ENCODE measurements around the gene HMMR. TPM values are rescaled to one million over a fixed set of nuclear protein-coding genes. Genes with fewer than 3 reads are reported as not detected.
A peak's percentile ranks its signal among the peaks of the same experiment; 100 is the strongest.

Gene HMMR
- total and polyA plus RNA-seq, 9 of the 15 experiments (the other 6 are each of a cell fraction or from before 2014, with no cell fraction given) = 74.9 to 133 (median 90.8) TPM

DNA sequence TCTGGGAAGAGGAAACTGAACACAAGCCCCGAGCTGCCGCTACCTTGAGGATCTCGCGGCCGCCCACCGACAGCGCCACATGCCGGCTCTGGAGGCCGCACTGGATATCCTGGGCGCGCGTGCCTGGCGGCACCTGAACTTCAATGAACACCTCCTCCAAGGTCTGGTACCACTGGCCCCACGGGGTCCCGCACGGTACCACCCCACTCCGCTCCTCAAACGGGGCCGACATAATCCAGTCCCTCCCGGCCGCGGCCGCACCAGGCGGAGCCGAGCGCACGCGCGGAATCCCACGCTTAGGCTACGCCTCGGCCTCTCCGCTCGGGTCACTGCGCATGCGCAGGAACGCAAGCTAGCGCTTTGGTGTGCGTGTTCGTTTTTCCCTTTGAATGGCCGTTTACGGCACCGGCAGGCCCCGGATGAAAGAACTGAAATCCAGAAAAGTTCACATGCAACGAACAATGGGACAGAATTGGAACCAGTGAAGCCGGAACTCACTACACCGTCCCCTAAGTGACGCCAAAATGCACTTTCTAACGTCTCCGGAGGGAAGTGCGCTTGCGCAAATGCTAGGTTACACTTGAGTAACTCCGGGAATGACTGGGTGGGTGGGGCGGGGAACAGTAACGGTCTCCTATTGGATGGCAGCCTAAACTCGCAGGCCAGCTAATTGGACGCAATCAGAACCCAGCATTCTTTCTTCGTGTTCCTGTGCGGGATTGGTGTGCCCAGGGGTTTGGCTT, 442 bp upstream of the HMMR start, which contains the start of gene NUDCD2 (continued):
- TF ChIP-seq PCBP2 (IDR thresholded peaks at IDR 0.05; ENCODE audit: low read depth, low read length, poor library complexity, severe bottlenecking) (no peak), BDP1 (IDR thresholded peaks at IDR 0.05; ENCODE audit: insufficient read depth, insufficient read length) (no peak), ZNF121 (CRISPR knock-in tag; conservative IDR thresholded peaks at IDR 0.05) (no peak), LEF1 (IDR thresholded peaks at IDR 0.05) (peak; percentile 46; the same call in 1 of the 2 replicates), ZNF274 (IDR thresholded peaks at IDR 0.05; ENCODE audit: borderline replicate concordance, low read depth, low read length) (no peak), SMAD3 (CRISPR knock-in tag; conservative IDR thresholded peaks at IDR 0.05) (no peak), ZNF764 (CRISPR knock-in tag; IDR thresholded peaks at IDR 0.05; ENCODE audit: low read depth) (no peak), TARDBP (IDR thresholded peaks at IDR 0.05) (0 out of 2 replicates have a peak, but pooled peaks have one; percentile 78), E2F6 (IDR thresholded peaks at IDR 0.05; ENCODE audit: borderline replicate concordance in 1 of 2, extremely low read depth in 1 of 2, insufficient read depth in 1 of 2, insufficient read length in 1 of 2, low read depth in 1 of 2, low read length in 1 of 2, poor library complexity in 1 of 2, severe bottlenecking in 1 of 2) (peak; percentile 63 to 71), ZBTB1 (CRISPR knock-in tag; IDR thresholded peaks at IDR 0.05; ENCODE audit: borderline replicate concordance, low read depth) (no peak), CBX1 (IDR thresholded peaks at IDR 0.05; ENCODE audit: low read depth) (peak; percentile 60), MEF2D (tag; conservative IDR thresholded peaks at IDR 0.05; ENCODE audit: low read depth) (no peak), FOXM1 (IDR thresholded peaks at IDR 0.05; ENCODE audit: low read depth) (no peak), FOXM1 (CRISPR knock-in tag; IDR thresholded peaks at IDR 0.05; ENCODE audit: low read depth) (no peak; the same call in 1 of the 2 replicates), ZNF165 (CRISPR knock-in tag; IDR thresholded peaks at IDR 0.05; ENCODE audit: borderline replicate concordance) (no peak), STAG1 (CRISPR knock-in tag; IDR thresholded peaks at IDR 0.05; ENCODE audit: borderline replicate concordance) (no peak; the same call in 1 of the 2 replicates)
- TF ChIP-seq, protein P1, sequence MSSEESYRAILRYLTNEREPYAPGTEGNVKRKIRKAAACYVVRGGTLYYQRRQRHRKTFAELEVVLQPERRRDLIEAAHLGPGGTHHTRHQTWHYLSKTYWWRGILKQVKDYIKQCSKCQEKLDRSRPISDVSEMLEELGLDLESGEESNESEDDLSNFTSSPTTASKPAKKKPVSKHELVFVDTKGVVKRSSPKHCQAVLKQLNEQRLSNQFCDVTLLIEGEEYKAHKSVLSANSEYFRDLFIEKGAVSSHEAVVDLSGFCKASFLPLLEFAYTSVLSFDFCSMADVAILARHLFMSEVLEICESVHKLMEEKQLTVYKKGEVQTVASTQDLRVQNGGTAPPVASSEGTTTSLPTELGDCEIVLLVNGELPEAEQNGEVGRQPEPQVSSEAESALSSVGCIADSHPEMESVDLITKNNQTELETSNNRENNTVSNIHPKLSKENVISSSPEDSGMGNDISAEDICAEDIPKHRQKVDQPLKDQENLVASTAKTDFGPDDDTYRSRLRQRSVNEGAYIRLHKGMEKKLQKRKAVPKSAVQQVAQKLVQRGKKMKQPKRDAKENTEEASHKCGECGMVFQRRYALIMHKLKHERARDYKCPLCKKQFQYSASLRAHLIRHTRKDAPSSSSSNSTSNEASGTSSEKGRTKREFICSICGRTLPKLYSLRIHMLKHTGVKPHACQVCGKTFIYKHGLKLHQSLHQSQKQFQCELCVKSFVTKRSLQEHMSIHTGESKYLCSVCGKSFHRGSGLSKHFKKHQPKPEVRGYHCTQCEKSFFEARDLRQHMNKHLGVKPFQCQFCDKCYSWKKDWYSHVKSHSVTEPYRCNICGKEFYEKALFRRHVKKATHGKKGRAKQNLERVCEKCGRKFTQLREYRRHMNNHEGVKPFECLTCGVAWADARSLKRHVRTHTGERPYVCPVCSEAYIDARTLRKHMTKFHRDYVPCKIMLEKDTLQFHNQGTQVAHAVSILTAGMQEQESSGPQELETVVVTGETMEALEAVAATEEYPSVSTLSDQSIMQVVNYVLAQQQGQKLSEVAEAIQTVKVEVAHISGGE (CRISPR knock-in tag; IDR thresholded peaks at IDR 0.05) = no peak
- TF ChIP-seq, protein P2, sequence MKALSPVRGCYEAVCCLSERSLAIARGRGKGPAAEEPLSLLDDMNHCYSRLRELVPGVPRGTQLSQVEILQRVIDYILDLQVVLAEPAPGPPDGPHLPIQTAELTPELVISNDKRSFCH (CRISPR knock-in tag; IDR thresholded peaks at IDR 0.05) = no peak
- TF ChIP-seq, protein P2 (tag; IDR thresholded peaks at IDR 0.05) = peak; percentile 80
- TF ChIP-seq, protein P3, sequence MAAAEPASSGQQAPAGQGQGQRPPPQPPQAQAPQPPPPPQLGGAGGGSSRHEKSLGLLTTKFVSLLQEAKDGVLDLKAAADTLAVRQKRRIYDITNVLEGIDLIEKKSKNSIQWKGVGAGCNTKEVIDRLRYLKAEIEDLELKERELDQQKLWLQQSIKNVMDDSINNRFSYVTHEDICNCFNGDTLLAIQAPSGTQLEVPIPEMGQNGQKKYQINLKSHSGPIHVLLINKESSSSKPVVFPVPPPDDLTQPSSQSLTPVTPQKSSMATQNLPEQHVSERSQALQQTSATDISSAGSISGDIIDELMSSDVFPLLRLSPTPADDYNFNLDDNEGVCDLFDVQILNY (CRISPR knock-in tag; IDR thresholded peaks at IDR 0.05) = peak; percentile 54; the same call in 1 of the 2 replicates
- TF ChIP-seq, protein P4, sequence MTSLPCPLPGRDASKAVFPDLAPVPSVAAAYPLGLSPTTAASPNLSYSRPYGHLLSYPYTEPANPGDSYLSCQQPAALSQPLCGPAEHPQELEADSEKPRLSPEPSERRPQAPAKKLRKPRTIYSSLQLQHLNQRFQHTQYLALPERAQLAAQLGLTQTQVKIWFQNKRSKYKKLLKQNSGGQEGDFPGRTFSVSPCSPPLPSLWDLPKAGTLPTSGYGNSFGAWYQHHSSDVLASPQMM (CRISPR knock-in tag; IDR thresholded peaks at IDR 0.05) = no peak

Measured in K562 (cell line).